Breast epithelium (tissue), 3 donors: ENCODE measurements around the gene ACADVL.

Experiments used
- CTCF ChIP-seq, 3 donors: fragments of 450-650 bp; IDR thresholded peaks; one replicate each; pipeline ENCODE4 v1.5.1; 2016 to 2017; ENCODE audit warnings: antibody characterized with exemption in 3 of 3, mild to moderate bottlenecking in 3 of 3, moderate library complexity in 3 of 3
- POLR2A ChIP-seq: fragments of 450-650 bp; IDR thresholded peaks from one replicate; pipeline ENCODE4 v1.6.1; 2016; ENCODE audit warnings: antibody characterized with exemption, mild to moderate bottlenecking, moderate library complexity

- TF ChIP-seq CTCF (IDR thresholded peaks at IDR 0.05) (no peak), POLR2A (no peak)
These were observed 34.8 kb downstream of the ACADVL start for GRCh38 chr17:7254511-7254910.
